CD1c-positive myeloid dendritic cell (primary cell): Measurements from ENCODE around the gene ANXA2.
A peak's percentile ranks its signal among the peaks of the same experiment; 100 is the strongest.
"Not testable (repeated sequence)": the region's sequence is repeated elsewhere in the genome, so short reads cannot be mapped to it uniquely, and the experiment has no call there.

Experiments used
- DNase-seq: peaks from one replicate; pipeline ENCODE4 v3.0.0-alpha.2; 2016; ENCODE audit errors: extremely low spot score

Gene ANXA2

GRCh38 chr15:60397772-60398445, at the start of gene ANXA2:
TSS of gene ANXA2 (minus strand) at chr15:60397986. CDS start at chr15:60386075, 11,911 bp downstream.
- peak; percentile 96 for DNase-seq

DNA sequence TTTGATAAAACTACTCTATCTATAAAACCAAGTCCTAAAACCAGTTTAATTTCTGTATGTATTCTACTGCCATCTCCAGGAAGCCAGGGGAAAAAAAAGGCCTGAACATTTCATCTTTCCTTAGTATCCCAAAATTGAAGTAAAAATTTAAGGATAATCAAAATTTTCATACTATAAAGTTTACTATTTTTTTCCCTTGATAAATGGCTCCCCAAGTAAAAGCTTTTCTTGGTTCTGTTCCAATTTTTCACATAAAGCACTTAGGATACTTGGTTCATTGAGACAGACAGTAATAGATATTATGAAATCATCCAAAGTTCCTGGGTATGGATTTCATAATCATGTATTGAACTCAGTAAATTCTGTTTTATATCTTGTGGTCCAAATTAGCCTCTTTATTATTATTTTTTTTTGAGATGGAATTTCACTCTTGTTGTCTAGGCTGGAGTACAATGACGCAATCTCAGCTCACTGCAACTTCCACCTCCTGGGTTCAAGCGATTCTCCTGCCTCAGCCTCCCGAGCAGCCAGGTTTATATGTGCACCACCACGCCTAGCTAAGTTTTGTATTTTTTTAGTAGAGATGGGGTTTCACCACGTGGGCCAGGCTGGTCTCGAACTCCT, 46.6 kb upstream of the ANXA2 start:
- peak; percentile 33 for DNase-seq

GRCh38 chr15:60442763-60443162, 45.0 kb upstream of the ANXA2 start:
- DNase-seq, result no peak

DNA sequence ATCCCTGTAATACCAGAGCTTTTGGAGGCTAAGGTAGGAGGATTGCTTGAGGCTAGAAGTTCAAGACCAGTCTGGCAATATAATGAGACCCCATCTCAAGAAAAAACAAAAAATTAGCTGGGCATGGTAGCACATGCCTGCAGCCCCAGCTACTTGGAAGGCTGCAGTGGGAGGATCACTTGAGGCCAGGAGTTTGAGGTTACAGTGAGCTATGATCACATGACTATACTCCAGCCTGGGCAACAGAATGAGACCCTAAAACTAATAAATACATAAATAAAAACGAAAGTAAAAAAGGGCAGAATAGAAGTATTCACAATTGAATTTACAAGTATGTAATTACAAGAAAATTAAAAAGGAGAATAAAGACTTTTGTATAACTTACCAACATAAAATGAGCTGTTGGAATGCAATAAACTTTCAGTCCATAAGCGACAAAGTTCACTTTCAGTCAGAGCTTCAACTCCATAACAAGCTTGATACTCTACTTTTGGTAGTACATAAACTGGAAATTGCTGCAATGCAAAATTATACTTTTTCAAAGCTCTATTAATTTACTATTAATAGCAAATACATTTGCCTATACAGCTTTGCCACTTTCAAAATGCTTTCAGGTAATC, 44.4 kb upstream of the ANXA2 start:
- no peak for DNase-seq

DNA sequence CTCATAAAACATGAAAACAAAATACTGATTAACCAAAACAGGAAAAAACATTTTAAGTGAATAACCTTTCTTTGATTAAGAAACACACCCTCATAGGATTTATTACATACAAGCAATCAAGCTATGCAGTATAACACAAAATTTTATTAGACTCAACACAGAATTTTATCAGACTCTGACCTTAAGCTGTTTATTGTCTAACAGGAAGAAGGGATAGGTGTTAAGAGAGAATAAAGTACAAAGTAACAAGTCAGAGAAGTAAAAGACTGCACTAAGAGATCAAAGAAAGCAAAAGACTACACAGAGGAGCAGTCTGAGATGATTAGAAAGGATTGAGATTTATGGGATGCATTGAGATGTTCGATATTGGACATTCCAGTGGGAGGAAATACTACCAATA, 43.5 kb upstream of the ANXA2 start:
- DNase-seq, result no peak

GRCh38 chr15:60438646-60439045, 40.9 kb upstream of the ANXA2 start:
- no peak for DNase-seq

GRCh38 chr15:60428935-60429334, 31.1 kb upstream of the ANXA2 start:
- no peak for DNase-seq

GRCh38 chr15:60426870-60427508, 29.2 kb upstream of the ANXA2 start:
- DNase-seq, result no peak

DNA sequence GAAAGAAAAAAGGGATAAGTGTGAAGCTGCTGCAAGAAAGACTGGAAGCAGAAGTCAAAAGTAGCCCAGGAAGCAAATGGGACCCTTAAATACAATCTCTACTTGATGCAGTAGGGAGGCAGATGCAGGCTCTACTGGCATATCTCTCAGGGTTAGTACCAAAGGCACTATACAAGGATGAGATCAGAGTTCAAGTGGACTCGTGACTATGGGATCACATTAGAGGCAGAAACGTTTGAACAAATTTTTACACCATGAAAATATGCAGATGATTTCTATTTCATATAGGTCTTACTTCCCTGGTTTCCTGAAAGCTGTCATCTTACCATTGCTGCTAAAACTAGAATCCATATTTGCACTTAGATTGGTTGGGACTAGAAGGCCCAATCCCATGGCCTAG, 27.7 kb upstream of the ANXA2 start:
- no peak for DNase-seq

DNA sequence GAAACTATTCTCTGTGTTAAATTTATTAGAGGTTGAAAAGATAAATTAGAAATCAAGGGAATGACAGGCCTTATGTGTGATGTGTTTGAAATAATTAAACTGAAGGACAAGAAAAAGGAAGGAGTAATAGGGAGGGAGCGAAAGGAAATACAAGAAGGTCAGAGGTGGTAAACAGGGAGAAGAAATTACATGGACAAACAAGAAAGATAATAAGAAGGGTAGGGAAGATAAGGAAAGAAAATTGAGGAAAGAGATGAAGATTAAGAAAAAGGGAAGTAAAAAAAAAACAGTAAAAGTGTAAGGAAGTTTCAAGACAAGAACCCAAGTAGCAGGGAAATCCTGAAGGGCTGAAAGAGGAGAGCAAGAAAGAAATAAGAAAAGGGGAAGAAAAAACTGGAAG, 26.2 kb upstream of the ANXA2 start:
- DNase-seq, result no peak

GRCh38 chr15:60423537-60423936, 25.8 kb upstream of the ANXA2 start:
- no peak for DNase-seq

- DNase-seq, result no peak
These were observed 23.8 kb upstream of the ANXA2 start for GRCh38 chr15:60421544-60421943.

- DNase-seq, result no peak
These were observed 22.5 kb upstream of the ANXA2 start for GRCh38 chr15:60420203-60420716.

DNA sequence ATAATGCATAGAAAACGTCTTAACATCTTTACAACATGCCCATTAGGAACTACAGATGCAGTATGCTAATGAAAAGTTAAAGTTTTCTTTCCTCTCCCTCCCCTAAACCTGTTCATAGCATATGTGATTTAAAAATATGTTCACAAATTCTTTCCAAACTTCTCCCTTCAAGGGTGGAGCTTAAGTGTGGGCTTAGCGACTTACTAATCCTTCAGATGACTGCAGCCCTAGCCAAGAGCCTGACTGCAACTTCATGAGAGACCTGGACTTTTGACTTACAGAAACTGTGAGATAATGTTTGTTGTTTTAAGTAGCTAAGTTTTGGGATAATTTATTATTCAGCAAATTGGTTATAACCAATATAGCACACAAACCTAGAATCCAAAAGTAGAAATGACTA, 22.0 kb upstream of the ANXA2 start:
- DNase-seq, result no peak

DNA sequence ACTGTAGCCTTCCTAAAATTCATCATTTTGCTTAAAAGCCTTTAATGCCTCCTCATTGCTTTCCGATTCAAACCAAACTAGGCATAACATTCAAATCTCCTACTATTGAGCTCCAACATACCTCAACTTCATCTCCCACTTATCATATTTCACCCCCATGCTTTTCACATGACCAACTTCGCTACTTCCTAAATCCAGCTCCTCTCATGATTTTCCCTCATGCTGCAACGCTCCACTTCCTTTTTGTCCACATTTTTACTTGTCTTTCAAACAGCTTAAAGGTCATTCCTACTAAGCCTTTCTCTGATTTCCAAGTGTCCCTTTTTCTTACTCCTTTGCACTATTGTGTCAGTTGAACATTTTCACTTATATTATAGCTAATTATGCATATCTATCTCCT, 20.3 kb upstream of the ANXA2 start:
- peak; percentile 66 for DNase-seq

- DNase-seq, result no peak
These were observed 19.3 kb upstream of the ANXA2 start for GRCh38 chr15:60417112-60417511.

DNA sequence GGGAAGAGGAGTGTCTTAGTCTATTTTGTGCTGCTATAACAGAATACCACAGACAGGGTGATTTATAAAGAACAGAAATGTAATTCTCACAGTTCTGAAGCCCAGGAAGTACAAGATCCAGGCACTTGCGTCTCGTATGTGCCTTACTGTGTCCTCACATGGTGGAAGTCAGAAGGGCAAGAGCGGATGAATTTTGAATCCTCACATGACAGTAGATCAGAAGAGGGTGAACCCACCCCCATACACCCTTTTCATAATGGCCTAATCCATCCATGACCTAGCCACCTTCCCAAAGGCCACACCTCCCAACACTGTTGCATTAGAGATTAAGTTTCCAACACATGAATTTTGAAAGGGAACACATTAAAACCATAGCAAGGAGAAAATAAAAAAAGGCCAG, 18.7 kb upstream of the ANXA2 start:
- DNase-seq, result no peak

DNA sequence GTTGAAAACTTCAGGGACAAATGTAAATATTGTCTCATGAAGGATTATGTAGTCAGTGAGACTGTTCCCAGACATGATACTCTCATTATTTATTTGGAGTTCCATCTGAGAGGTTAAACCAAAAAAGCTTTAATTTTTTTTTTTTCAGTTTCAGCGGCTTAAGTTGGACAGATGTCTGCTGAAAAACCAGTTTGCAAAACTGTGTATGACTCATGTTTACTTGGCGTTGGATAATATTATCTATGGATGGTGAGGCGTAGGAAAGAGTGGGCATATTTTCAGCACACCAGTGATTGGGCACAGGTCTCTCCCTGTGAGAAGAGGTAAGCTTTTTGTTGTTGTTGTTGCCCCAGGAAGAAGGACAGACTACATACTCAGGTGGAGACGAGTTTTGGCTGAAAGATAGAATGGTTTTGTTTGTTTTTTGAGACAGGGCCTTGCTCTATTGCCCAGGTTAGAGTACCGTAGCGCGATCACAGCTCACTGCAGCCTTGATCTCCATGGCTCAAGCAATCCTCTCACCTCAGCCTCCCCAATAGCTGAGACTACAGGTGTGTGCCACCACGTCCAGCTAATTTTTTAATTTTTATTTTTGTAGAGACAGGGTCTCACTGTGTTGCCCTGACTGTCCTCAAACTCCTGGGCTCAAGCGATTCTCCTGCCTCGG, 16.4 kb upstream of the ANXA2 start:
- DNase-seq, result no peak

- DNase-seq, result no peak
These were observed 15.5 kb upstream of the ANXA2 start for GRCh38 chr15:60413231-60413824.

DNA sequence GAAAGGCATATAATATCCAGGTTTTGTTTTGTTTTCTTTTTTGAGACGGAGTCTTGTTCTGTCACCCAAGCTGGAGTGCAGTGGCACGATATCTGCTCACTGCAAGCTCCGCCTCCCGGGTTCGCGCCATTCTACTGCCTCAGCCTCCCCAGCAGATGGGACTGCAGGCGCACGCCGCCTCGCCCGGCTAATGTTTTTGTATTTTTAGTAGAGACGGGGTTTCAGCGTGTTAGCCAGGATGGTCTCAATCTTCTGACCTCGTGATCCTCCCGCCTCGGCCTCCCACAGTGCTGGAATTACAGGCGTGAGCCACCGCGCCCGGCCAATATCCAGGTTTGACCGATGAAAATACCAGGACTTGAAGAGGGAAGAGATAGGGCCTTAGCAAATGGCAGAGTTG, 15.0 kb upstream of the ANXA2 start:
- DNase-seq, result not testable (repeated sequence)

DNA sequence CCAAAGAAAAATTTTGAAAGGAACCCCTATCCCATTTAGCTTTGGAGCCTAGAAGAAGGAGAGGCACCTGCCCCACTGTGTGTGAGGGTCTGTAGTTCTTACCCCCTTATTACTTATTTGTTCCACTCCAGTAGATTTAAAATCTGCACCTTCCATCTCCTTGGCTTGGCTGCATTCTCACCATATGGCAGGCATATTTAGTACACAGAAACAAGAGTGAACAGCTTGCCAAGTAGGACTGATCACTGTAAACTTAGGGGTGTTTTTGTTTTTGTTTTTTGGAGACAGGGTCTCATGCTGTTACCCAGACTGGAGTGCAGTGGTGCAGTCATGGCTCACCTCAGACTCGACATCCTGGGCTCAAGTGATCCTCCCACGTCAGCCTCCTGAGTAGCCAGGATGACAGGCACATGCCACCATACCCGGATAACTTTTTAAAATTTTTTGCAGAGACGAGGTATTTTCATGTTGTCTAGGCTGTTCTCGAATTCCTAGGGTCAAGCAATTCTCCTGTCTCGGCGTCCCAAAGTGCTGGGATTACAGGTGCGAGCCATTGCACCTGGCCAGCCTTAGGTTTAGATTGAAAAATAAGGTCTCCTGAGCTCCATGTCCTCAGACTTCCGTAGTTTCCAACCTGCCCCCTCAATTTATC, 14.1 kb upstream of the ANXA2 start:
- no peak for DNase-seq
